NCI-H2196 (cell line): ENCODE measurements around the gene FSD1.
"Not testable (repeated sequence)": the region's sequence is repeated elsewhere in the genome, so short reads cannot be mapped to it uniquely, and the experiment has no call there.

ENCODE experiments used
- DNase-seq: peaks from one replicate; lab custom pipeline; 2025; ENCODE audit not compliant: unreplicated experiment; lab: John Stamatoyannopoulos, UW

FSD1 gene

DNA sequence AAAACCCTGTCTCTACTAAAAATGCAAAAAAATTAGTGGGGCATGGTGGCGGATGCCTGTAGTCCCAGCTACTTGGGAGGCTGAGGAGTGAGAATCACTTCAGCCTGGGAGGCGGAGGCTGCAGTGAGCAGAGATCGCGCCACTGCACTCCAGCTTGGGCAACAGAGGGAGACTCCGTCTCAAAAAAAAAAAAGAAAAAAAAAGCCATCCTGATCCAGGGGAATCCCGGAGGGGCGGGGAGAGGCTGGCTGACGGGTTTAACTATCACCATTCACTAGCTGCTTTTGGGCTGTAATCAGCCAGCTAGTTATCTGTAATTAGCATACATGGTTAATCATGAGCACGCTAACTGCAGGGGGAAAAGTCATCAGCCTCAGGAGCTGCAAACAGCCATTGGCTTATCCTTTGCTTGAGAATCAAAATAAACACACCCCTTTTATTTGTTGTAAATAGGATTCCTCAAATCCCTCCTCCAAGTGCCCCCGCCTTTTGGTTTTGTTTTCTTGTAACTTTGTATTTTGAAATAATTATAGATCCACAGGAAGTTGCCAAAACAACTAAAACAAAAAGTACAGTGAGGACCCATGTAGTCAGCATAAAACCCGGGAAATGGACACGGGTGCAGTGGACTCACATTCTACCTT lies 9.6 kb downstream of the FSD1 start:
- DNase-seq, result no peak

DNA sequence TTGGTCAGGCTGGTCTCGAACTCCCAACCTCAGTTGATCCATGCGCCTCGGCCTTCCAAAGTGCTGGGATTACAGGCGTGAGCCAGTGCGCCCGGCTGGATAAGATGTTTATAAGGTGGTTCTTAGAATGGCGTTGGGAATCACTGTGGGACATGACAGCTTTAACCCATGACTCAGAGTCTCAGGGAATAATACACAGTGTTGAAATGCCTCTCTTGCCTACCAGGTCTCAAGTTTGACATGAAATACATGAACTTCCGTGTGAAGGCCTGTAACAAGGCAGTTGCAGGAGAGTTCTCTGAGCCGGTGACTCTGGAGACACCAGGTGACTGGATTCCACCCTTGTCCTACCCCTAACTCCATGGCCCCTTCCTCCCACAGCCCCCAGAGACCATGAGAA lies 12.6 kb downstream of the FSD1 start:
- DNase-seq, result no peak

DNA sequence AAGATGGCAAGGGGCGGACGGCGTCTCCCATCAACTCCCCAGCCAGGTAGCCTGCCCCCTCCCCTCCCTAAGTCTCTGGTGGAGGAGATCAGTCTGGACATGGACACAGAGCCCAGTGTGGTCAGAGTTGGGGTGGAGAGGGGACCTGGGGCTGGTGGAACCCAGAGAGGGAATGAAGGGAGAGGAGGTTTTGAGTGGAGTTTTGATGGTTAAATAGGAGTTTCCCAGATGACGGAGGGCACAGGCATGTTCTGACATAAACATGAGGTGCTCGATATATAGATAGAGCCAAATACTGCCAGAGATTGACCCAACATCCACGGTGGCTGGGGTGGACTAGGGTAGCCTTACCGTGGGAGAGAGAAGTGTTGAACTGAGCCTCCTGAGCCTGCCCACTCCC lies 14.1 kb downstream of the FSD1 start:
- no peak for DNase-seq

DNA sequence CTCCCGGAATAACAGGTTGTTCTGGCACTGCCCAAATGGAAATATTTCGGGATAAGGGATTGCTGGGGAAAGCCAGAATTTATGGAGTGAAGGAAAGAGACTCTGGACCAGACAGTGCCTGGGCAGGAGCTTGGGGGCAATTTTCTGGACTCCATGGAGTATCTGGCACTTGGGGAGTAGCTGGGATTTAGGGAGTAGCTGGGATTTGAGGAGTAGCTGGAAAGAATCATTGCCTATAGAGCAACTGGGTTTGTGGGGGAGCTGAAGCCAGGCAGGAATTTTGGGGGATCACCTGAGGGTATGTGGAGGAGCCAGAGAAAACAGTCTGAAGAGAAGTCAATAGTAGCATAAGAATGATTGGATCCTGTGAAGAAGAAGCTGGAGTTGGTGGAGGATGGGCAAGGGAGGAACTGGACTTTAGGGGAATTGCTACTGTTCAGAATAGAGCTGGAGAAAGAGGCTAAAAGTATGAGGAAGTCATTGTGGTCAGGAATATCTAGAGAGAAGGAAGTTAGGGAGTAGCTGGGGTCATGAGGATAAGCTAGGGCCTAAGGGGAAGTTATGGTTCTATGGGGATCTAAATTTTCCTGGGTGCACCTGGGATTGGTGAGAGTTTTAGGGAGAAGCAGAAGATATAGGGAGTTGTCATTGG lies 14.8 kb downstream of the FSD1 start:
- DNase-seq, result no peak

DNA sequence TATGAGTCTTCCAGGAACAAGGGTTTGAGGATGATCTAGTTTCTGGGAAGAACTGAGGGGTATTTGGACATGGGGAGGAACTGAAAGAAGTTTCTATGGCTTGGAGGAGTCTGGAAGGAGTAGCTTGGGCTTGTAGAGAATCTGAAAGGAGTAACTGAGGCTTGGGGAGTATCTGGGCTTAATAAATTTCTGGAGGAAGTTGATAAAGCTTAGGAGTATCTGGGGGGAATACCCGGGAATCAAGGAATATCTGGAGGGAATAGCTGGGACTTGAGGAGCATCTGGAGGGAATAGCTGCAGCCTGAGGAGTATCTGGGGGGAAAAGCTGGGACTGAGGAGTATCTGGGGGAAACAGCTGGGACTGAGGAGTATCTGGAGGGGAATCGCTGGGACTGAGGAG lies 16.0 kb downstream of the FSD1 start:
- no peak for DNase-seq

DNA sequence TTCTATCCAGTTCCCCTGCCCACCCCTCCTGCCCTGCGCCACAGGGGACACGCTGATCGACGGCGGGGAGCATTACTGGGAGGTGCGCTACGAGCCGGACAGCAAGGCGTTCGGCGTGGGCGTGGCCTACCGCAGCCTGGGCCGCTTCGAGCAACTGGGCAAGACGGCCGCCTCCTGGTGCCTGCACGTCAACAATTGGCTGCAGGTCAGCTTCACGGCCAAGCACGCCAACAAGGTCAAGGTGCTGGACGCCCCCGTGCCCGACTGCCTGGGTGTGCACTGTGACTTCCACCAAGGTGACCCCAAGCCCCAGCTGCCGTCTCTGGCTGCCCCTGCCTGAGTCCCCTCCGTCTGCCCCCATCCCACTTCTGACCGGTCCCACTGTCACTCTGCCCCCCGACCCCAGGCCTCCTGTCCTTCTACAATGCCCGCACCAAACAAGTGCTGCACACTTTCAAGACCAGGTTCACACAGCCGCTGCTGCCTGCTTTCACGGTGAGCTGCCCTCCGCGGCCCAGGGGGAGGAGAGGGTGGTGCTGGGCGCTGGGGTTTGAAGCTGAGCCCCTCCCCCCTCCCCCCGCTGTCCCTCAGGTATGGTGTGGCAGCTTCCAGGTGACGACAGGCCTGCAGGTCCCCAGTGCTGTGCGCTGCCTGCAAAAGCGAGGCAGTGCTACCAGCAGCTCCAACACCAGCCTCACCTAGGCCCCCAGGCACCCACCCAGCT lies 18.7 kb downstream of the FSD1 start:
- no peak for DNase-seq

DNA sequence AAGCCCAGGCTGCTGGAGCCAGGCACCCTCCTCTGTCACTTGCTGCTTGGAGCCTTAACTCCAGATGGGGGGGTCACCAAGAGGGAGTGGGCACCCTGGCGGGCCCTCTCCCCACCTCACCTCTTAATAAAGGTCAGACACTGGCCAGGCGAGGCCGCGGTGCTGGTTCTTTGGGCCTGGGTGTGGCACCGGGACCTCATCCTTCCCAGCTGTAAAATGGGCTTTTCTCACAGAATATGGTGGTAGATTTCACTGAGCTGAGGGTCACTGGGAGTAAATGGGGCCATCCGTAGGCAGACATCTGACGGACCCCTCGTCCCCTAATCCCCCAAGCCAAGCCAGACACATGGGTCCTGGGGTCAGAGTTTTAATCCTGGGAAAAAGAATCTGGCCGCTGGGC lies 19.3 kb downstream of the FSD1 start:
- DNase-seq, result no peak

DNA sequence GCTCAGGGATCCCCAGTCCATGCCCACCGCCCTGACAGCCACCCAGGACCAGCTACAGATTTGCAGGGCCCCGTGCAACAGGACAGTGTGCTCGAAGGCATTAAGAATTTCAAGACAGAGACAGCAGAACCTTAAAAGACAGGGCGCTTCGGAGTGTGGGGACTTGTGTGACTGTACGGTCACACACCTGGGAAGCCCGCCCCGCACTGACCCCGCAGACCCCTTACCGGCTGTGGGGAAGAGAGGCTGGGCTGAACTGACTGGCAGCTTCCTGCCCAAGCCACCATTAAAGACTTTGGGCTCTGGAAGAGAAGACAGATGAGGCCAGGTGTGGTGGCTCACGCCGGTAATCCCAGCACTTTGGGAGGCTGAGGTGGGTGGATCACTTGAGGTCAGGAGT lies 19.8 kb downstream of the FSD1 start:
- no peak for DNase-seq

DNA sequence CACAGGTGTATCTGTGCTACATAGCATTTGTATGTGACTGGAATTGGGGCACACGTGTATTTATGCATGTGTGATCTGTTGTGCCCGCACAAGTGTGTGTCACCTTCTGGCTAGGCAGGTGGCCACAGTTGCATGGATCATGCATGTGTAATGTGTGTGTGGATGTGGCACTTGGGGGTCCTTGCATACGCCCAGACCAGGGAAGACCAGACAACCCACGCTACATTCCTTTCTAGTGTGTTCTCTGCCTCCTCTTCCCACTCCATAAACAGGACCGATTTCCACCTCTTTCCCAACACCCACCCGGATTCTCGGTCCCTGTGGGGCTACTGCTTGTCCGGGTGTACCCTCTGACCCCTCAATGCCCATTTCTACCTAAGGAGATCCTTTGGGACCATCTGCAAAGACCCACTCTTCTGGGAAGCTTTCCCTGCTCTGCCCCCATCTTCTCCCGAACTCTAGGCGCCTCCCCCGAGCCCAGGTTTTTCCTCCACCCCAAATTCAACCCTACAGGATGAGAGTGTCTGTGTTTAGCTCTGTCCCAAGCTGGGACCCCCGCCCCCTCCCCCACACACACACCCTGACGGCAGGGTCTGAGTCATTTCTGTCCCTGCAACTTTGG lies 21.9 kb downstream of the FSD1 start:
- no peak for DNase-seq

DNA sequence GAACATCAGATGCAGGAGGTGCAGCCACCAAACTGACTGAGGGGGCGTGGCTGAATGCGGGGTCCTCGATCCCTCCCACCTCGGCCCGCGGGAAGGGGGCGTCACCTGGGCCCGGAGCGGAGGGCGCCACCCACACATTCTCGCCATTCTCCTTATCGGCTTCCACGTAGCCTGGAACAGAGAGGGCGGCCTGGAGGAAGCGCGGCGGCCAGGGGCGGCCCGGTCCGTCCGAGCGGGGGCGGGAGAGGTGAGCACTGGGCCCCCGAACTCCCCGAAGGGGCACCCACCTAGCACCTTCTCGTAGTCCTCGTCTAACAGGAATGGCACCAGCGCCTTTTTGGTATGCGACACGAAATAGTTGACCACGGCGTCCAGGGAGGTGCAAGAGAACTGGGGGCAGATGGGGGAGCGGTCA lies 22.4 kb downstream of the FSD1 start:
- DNase-seq, result no peak

DNA sequence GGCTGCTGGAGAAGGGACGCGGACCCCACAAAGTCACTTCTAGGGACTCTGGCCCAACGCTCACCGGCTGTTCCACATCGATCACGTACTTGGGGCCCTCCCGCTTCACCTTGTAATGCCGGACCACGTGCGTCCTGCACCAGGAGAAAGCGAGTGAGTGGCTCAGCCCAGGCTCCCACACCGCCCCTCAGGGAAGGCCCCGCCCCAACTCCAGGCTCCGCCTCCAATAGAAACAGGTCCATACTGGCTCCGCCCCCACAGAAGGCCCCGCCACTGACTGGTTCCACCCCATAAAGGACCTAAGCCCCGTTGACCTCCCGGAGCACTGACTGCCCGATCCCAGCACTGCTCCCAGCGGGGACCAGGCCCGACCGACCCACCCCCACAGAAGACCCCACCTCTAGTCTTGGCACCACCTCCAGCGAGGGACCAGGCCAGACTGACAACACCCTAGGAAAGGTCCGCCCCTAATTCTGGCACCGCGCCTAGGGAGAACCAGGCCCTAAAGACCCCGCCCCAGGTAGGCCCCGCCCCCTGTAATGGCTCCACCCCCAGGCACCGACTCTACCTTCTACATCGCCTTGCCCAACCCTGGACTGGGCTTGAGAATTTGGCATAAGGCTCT lies 23.0 kb downstream of the FSD1 start:
- no peak for DNase-seq

DNA sequence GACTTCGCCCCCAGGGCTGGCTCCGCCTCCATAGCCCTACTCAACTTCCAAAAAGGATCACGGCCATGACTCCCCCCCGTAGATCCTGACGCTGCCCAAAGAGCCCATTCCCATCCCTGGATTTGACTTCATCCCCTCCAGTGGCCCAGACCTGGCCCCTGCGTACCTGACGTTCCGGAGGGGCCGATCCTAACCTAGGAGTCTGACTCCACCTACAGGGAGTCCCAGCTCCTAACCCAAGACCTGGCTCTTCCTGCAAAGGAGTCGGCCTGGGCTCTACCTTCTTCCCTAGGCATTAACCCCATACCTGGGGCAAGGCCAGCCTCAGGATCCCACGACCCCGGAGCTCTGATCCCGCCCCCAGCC lies 23.5 kb downstream of the FSD1 start:
- no peak for DNase-seq

DNA sequence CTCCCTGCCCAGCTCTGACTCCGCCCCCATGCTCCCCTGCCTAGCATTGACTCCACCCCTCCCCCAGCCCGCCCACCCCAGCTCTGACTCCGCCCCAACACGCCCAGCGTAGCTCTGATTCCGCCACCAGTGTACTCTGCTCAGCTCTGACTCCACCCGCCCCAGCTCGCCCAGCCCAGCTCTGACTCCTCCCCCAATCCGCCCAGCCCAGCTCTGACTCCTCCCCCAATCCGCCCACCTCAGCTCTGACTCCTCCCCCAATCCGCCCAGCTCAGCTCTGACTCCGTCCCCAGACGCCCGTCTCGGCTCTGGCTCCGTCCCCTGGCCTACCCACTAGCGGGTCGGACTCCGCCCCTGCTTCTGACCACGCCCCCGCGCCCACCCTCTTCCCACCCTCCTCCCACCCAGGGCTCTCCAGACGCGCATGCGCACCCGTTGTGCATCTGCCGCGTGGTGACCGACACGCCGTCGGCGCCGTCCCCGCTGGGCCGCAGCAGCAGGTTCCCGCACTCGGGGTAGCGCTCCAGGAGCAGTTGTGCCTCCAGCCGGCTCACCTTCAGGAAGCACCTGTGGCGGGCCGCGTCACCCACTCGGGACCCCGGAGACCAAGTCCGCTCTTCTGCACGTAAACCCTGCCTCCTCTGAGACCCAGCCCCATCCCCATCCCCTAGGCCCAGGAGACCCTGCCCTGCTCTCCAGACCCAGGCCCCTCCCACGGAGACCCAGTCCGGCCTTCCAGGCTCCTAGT lies 24.0 kb downstream of the FSD1 start:
- no peak for DNase-seq

DNA sequence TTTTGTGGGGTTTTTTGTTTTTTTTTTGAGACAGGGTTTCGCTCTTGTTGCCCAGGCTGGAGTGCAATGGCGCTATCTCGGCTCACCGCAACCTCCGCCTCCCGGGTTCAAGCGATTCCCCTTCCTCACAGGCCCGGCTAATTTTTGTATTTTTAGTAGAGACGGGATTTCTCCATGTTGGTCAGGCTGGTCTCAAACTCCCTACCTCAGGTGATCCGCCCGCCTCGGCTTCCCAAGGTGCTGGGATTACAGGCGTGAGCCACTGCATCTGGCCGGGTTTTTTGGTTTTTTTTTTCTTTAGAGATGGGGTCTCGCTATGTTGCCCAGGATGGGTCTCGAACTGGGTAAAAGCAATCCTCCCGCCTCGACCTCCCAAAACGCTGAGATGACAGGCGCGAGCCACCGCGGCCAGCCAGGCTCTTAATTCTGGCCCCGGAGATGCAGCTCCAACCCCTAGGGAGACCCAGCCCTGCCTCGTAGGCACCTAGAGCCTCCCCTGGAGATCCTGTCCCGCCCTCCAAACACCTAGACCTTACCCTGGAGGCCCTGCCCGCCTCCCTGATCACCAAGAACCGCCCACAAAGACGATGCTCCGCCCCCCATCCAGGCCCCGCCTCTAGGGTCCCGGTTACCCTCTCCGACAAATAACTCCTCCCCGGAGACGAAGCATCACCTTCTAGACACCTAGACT lies 24.7 kb downstream of the FSD1 start:
- DNase-seq, result not testable (repeated sequence)

DNA sequence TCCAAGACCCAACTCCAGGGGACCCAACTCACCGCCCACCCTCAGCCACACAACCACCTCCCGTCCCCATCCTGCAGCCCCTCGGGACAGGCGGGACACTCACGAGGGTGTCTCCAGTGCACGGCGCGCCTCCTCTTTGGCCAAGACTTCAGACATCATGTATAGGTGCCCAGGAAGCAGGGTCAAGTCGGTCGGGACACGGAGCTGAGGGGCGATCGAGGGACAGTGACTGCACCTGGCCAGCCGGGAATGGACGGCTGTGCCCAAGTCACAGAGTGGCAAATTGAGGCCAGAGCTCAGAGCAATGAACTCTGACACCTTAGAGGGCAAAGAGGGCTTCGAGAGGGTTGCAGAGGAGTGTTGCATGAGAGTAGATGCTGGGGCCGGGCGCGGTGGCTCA lies 25.5 kb downstream of the FSD1 start:
- no peak for DNase-seq

DNA sequence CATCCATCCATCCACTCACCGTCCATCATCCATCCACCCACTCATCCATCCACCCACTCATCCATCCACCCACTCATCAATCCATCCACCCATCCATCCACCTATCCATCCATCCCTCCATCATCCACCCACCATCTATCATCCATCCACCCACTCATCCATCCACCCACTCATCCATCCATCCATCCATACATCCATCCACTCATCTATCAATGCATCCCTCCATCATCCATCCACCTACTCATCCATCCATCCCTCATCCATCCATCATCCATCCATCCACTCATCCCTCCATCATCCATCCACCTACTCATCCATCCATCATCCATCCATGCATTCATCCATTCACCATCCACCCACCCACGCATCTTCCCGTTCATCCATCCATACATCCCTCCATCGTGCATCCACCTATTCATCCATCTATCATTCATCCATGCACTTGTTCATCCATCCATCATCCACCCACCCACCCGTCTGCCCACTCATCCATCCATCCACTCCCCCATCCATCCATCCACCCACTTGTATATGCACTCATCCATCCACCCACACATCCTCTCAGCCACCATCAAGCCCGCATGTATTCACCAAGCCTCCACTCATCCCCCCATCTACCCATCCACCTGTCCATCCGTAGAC lies 30.7 kb downstream of the FSD1 start:
- DNase-seq, result no peak

DNA sequence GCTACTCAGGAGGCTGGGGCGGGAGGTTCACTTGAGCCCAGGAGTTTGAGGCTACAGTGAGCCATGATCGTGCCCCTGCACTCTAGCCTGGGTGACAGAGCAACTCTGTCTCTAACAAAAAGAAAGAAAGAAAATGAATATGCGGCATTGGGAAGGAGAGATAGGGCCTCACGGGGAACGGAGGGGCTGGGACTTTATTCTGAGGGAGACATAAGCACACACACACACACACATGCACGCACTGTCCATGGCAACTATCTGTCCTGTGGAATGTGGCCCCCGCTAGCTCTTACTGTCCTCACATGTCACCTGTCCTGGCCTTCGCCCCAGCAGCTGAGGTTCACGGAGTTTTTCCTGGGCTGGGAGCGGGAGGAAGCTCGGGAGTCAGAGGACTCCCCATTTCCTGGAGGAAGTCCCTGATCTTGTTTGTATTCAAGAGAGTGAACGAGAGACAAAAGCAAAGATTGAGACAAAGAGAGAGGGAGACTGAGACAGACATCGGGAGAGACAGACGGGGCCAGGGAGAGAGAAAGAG lies 33.6 kb downstream of the FSD1 start:
- no peak for DNase-seq

DNA sequence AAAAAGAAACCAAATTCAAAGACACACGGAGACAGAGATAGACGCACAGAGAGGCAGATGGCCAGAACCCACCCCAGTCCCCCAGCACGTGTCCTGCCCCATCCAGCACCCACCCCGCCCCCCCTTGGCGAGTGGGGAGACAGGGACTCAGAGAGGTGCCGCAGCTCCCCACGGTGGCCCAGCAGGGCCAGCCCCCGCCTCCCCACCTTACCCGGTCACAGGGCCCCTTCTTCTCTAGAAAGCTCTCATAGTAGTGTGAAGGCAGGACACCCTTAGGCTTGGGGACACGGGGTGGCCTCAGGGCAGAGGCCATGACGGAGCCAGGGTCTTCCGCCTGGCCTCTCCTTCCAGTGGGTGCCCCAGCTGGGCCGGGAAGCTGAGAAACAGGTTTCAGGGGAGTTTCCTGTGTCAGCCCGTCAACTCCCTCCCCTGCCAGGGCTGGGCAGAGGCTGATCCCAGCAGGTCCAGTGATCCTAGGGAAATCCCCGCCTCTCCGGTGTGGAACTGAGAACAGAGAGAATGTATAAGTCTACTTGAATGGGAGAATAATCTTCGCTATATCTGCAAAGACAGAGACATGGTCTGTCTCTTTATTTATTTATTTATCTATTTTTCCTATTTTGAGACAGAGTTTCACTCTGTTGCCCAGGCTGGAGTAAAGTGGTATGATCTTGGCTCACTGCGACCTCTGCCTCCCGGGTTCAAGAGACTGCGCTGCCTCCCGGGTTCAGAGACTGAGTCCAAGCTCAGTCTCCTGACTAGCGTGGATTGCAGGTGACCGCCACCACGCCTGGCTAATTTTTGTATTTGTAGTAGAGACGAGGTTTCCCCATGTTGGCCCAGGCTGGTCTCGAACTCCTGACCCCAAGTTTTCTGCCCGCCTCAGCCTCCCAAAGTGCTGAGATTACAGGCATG lies 34.3 kb downstream of the FSD1 start, which contains the start of gene STAP2:
TSS of gene STAP2 (minus strand) at position 387 of the 915 bp plus-strand sequence. CDS start at position 313, 74 bp downstream.
- DNase-seq, result peak; percentile 44

DNA sequence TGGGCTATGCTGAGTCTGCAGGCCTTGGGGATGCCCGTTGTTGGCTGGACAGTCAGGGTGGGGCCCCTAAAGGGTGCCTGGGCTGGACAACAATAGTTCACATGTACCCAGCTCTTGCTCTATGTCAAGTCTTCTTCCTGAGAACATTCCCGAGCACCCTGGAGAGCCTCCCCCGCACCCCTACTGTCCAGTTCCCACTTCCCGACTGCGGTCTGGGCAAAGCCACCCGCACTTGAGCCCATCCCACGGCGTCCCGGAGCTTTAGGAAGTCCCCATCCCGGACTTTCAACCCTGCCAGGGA lies 37.9 kb downstream of the FSD1 start:
- DNase-seq, result no peak
